22Rv1 (cell line): Measurements from ENCODE around the gene RASSF5.

Experiments
- ZFX ChIP-seq: fragments of 450-650 bp; IDR thresholded peaks from 2 replicates; pipeline ENCODE4 v1.6.1; 2017; ENCODE audit warnings: antibody characterized with exemption, borderline replicate concordance
- TF ChIP-seq, protein P1 (sequence below): fragments of 450-650 bp; IDR thresholded peaks from 2 replicates; pipeline ENCODE4 v1.5.1; 2017; ENCODE audit warnings: mild to moderate bottlenecking

DNA sequence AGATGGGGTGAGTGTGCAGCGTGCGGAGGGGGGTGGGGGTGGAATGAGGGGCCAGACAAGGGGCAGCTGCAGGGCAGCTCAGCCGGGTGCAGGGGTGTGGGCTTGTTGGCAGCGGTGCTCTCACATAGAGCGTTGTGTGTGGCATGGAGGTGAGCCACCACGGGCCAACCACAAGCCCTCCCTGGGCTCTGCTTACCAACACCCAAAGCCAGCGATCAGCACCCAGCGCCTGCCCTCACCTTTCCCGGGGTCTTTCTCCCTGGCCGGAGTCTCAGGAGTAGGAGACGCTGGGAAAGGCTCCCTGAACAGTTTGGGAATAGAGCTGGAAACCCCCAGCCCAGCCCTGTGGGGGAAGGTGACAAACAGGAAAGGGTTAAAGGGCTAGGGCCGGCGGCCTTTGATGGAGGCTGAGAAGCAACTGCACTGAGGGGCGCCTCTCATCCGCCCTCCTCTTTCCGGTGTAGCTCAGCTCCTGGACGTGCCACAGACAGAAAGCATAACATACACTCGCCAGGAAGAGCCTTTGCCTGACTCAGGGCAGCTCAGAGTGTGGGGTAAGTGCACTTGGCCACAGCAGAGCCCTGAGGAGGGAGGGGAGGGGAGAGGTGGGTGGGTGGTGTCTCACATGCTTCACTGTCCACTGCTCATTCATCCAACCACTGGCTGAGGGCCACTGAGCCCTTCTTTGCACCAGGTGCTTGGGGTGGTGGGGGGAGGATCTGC lies 36.5 kb upstream of the RASSF5 start:
- TF ChIP-seq, protein P1, sequence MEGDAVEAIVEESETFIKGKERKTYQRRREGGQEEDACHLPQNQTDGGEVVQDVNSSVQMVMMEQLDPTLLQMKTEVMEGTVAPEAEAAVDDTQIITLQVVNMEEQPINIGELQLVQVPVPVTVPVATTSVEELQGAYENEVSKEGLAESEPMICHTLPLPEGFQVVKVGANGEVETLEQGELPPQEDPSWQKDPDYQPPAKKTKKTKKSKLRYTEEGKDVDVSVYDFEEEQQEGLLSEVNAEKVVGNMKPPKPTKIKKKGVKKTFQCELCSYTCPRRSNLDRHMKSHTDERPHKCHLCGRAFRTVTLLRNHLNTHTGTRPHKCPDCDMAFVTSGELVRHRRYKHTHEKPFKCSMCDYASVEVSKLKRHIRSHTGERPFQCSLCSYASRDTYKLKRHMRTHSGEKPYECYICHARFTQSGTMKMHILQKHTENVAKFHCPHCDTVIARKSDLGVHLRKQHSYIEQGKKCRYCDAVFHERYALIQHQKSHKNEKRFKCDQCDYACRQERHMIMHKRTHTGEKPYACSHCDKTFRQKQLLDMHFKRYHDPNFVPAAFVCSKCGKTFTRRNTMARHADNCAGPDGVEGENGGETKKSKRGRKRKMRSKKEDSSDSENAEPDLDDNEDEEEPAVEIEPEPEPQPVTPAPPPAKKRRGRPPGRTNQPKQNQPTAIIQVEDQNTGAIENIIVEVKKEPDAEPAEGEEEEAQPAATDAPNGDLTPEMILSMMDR: peak; percentile 11; the same call in 1 of the 2 replicates
- no peak for TF ChIP-seq ZFX
